ENCODE data around the gene RNASEH1.
A peak's percentile ranks its signal among the peaks of the same experiment; 100 is the strongest.

The RNASEH1 gene

GRCh38 chr2:3589086-3589485 is 31.0 kb upstream of the RNASEH1 start:
- no peak overlapping the region for H3K4me3 ChIP-seq (ENCODE audit: low read depth, low read length)
- TF ChIP-seq, protein P1, sequence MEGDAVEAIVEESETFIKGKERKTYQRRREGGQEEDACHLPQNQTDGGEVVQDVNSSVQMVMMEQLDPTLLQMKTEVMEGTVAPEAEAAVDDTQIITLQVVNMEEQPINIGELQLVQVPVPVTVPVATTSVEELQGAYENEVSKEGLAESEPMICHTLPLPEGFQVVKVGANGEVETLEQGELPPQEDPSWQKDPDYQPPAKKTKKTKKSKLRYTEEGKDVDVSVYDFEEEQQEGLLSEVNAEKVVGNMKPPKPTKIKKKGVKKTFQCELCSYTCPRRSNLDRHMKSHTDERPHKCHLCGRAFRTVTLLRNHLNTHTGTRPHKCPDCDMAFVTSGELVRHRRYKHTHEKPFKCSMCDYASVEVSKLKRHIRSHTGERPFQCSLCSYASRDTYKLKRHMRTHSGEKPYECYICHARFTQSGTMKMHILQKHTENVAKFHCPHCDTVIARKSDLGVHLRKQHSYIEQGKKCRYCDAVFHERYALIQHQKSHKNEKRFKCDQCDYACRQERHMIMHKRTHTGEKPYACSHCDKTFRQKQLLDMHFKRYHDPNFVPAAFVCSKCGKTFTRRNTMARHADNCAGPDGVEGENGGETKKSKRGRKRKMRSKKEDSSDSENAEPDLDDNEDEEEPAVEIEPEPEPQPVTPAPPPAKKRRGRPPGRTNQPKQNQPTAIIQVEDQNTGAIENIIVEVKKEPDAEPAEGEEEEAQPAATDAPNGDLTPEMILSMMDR (conservative IDR thresholded peaks at IDR 0.05; ENCODE audit: low read depth, low read length): no peak
- DNase-seq (ENCODE audit: low read depth): no peak

- H3K4me3 ChIP-seq (ENCODE audit: low read depth, low read length): no peak overlapping the region
- TF ChIP-seq, protein P1 (conservative IDR thresholded peaks at IDR 0.05; ENCODE audit: low read depth, low read length): no peak
Observed at GRCh38 chr2:3588084-3588483, 30.0 kb upstream of the RNASEH1 start.

DNA sequence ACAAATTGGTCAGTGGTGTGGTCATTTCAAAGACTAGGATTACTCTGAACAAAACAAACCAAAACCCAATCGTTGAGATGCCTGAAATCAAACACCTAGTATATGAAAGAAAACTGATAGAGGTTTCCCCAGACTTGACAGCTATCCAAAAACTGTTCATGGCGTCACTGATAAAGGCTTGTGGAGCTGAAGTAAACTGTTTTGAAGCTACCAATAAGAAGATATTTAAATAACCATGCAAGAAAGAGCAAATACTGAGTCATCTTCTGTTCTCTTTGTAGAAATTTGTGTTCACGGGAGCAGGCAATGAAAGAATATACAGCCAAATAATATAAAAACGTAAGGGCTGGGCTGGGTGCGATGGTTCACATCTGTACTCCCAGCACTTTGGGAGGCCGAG is 29.3 kb upstream of the RNASEH1 start:
- TF ChIP-seq, protein P1 (conservative IDR thresholded peaks at IDR 0.05; ENCODE audit: low read depth, low read length): no peak
- peak; percentile 90 for DNase-seq (ENCODE audit: low read depth)
- no peak overlapping the region for H3K4me3 ChIP-seq (ENCODE audit: low read depth, low read length)

More at GRCh38 chr2:3588084-3588483, 30.0 kb upstream of the RNASEH1 start:
- no peak for DNase-seq (ENCODE audit: low read depth)

GRCh38 chr2:3587021-3587420 is 28.9 kb upstream of the RNASEH1 start:
- DNase-seq (ENCODE audit: low read depth): peak; percentile 38
- H3K4me3 ChIP-seq (ENCODE audit: low read depth, low read length): no peak overlapping the region
- TF ChIP-seq, protein P1 (conservative IDR thresholded peaks at IDR 0.05; ENCODE audit: low read depth, low read length): no peak

DNA sequence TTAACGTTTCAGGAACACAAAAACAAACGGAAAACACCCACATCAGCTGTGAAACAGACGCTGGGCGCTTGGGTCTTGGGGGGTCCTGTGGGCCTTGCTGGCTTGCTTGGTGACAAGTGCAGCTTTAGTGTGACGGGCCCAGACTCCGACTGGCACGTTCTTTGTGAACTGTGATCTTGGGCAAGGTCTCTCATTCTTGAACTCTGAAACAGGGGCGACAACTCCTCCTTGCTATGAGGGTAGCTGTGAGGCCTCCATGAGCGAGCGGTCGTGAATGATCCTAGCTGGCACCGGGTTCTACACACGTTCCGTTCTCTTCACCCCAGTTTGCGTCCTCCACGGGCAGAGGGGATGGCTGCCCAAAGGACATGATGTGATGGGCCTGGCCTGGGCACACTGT is 28.1 kb upstream of the RNASEH1 start:
- H3K4me3 ChIP-seq (ENCODE audit: low read depth, low read length): no peak overlapping the region
- no peak for DNase-seq (ENCODE audit: low read depth)
- TF ChIP-seq, protein P1 (conservative IDR thresholded peaks at IDR 0.05; ENCODE audit: low read depth, low read length): no peak

DNA sequence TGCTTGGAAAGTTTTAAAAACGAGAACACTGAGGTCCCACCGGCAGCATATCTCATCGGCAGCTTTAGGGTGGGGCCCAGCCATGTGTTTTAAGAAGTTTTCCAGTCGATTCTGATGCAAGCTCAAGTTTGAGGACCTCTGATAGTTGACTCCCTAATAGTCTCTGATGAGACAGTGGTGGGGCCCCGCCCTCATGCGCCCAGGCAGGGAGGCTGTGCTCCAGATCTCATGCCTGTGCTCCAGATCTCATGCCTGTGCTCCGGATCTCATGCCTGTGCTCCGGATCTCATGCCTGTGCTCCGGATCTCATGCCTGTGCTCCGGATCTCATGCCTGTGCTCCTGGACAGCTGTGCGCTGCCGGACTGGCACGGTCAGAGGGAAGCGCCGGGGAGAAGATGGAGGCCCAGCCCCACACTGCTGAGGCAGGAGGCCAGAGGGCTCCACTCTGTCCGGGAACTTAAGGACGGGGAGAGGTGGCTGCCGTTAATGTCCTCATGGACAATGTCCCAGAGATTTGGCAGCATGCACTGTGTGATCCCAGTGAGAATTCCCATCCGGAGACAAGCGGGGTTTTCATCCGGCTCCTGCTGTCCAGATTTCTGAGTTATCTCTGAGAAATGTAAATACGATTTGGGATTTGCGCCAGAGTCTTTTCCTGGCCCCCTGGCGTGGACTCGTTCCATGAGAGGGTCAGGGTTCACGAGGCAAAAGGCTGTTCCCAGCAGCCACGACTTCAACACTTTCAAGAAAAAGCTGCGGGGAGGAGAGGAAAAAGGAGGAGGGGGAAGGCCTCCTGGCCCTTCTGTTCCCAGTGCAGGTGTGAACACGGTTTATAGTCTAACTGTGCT is 27.4 kb upstream of the RNASEH1 start:
- peak; percentile 96 for DNase-seq (ENCODE audit: low read depth)
- peak overlapping the region; percentile 35 for H3K4me3 ChIP-seq (ENCODE audit: low read depth, low read length)
- TF ChIP-seq, protein P1 (conservative IDR thresholded peaks at IDR 0.05; ENCODE audit: low read depth, low read length): no peak
